Left lung (tissue), 10 donors: Measurements from ENCODE around the gene NKAIN1. TPM values are rescaled to one million over a fixed set of nuclear protein-coding genes. Genes with fewer than 3 reads are reported as not detected.

ENCODE experiments used
- ATAC-seq: fragments of 200-7000 bp; cut with Tn5 transposase; one replicate; pipeline ENCODE4 v1.9.1; 2020; ENCODE audit warnings: moderate library complexity
- DNase-seq, 4 donors: peaks; one replicate each; pipeline ENCODE4 v3.0.0-alpha.2; 2013 to 2020
- H3K27ac ChIP-seq, 2 donors: fragments of 200-600 bp; sonication (generic) in 1 of 2; one replicate each; pipeline versions ENCODE4 v1.5.0 to v1.8.0; 2020 to 2021
- H3K27me3 ChIP-seq, 2 donors: fragments of 200-600 bp; sonication (generic) in 1 of 2; one replicate each; pipeline versions ENCODE4 v1.5.0 to v1.8.0; 2020 to 2021
- H3K36me3 ChIP-seq, 2 donors: fragments of 200-600 bp; sonication (generic) in 1 of 2; one replicate each; pipeline versions ENCODE4 v1.5.0 to v1.8.0; 2020 to 2021
- H3K4me1 ChIP-seq, 2 donors: fragments of 200-600 bp; one replicate each; pipeline ENCODE4 v1.8.0; 2021
- H3K4me3 ChIP-seq, 2 donors: fragments of 200-600 bp; sonication (generic) in 1 of 2; one replicate each; pipeline versions ENCODE4 v1.5.0 to v1.8.0; 2020 to 2021; ENCODE audit warnings: mild to moderate bottlenecking in 1 of 2
- H3K9me3 ChIP-seq, 2 donors: fragments of 200-600 bp; sonication (generic) in 1 of 2; one replicate each; pipeline versions ENCODE4 v1.5.0 to v1.8.0; 2020 to 2021
- CTCF ChIP-seq, 2 donors: fragments of 200-600 bp; sonication (generic) in 1 of 2; IDR thresholded peaks; one replicate each; pipeline versions ENCODE4 v1.5.0 to v1.8.0; 2021; ENCODE audit warnings: antibody characterized with exemption in 2 of 2
- intact Hi-C, 2 donors: fragments of 100-400 bp; cut with DNase I; formaldehyde crosslinking; loops; one replicate each; pipeline versions ENCODE4 v1.11.2 to v1.14.2; 2022
- polyA plus RNA-seq, 6 donors: library from polyadenylated mRNA; unstranded; fragments of 120-200 nt; gene quantifications; one replicate each; pipeline ENCODE4 v1.2.1, GENCODE V29; 2013; ENCODE audit not compliant: insufficient read length in 6 of 6
- total RNA-seq, 2 donors: library from RNA; stranded (reverse); fragmentation: NEBNext Ultra II Directional; extraction: Animal tissue kit (Norgen Biotek cat#: 25700); gene quantifications; one replicate each; pipeline ENCODE4 v1.2.1, GENCODE V29; 2021
- donor health status: DM: no; HTN: yes; CAD: no.
- donor health status: DM: no; HTN: no; CAD: no.

Gene NKAIN1
- total and polyA plus RNA-seq, 8 donors = 1.7 to 3.2 (median 2.7) TPM; not detected in 2

GRCh38 chr1:31218705-31219104, 21.0 kb downstream of the NKAIN1 start:
- H3K9me3 ChIP-seq = no peaks in the 10 kb centered on the region
- H3K36me3 ChIP-seq = no peaks in the 10 kb centered on the region
- intact Hi-C loops = no loop called here
- ATAC-seq (no peak), DNase-seq (no peak)
- H3K4me1 ChIP-seq = no peaks in the 10 kb centered on the region
- no peak for TF ChIP-seq CTCF (IDR thresholded peaks at IDR 0.05)
- H3K27ac ChIP-seq = no peak overlapping the region
- peaks cover 0 to 8% of the 10 kb centered on the region in 2 donors for H3K27me3 ChIP-seq
- no peak overlapping the region for H3K4me3 ChIP-seq

- peak in 3 of 4 donors; percentile 35 to 76 (median 35) for DNase-seq
- peak; percentile 59 for ATAC-seq
- Histone ChIP-seq H3K36me3 (no peaks in the 10 kb centered on the region), H3K4me3 (no peak overlapping the region), H3K9me3 (no peaks in the 10 kb centered on the region), H3K27me3 (peaks cover 0 to 8% of the 10 kb centered on the region in 2 donors), H3K27ac (no peak overlapping the region), H3K4me1 (no peaks in the 10 kb centered on the region)
- no peak for TF ChIP-seq CTCF (IDR thresholded peaks at IDR 0.05)
- intact Hi-C loops = no loop called here
Observed at GRCh38 chr1:31216016-31216415, 23.7 kb downstream of the NKAIN1 start.

GRCh38 chr1:31215065-31215570, 24.6 kb downstream of the NKAIN1 start:
- H3K36me3 ChIP-seq = no peaks in the 10 kb centered on the region
- ATAC-seq = no peak
- no peak overlapping the region for H3K4me3 ChIP-seq
- DNase-seq = no peak
- H3K4me1 ChIP-seq = no peaks in the 10 kb centered on the region
- intact Hi-C loops = no loop called here
- no peak for TF ChIP-seq CTCF (IDR thresholded peaks at IDR 0.05)
- peaks cover 0 to 8% of the 10 kb centered on the region in 2 donors for H3K27me3 ChIP-seq
- no peak overlapping the region for H3K27ac ChIP-seq
- no peaks in the 10 kb centered on the region for H3K9me3 ChIP-seq

GRCh38 chr1:31214316-31215064, 25.2 kb downstream of the NKAIN1 start:
- no peaks in the 10 kb centered on the region for H3K9me3 ChIP-seq

More at GRCh38 chr1:31214316-31215064, 25.2 kb downstream of the NKAIN1 start:
- no peak for DNase-seq
- H3K27ac ChIP-seq = no peak overlapping the region
- no peak overlapping the region for H3K4me3 ChIP-seq
- H3K36me3 ChIP-seq = no peaks in the 10 kb centered on the region
- intact Hi-C loops = no loop called here
- H3K4me1 ChIP-seq = no peaks in the 10 kb centered on the region
- ATAC-seq = no peak
- no peak for TF ChIP-seq CTCF (IDR thresholded peaks at IDR 0.05)
- peaks cover 0 to 8% of the 10 kb centered on the region in 2 donors for H3K27me3 ChIP-seq
